Astrocyte (in vitro differentiated cells and primary cell): ENCODE results near the gene NCAPH2.

Source experiments
- CTCF ChIP-seq: IDR thresholded peaks from 2 replicates; pipeline ENCODE4 v1.5.1; 2011; ENCODE audit warnings: low read depth, mild to moderate bottlenecking, inconsistent platforms, low read length, moderate library complexity; ENCODE audit not compliant: insufficient read depth
- EZH2 ChIP-seq: IDR thresholded peaks from 2 replicates; pipeline ENCODE4 v1.6.1; 2012; ENCODE audit warnings: mild to moderate bottlenecking, low read length, inconsistent platforms; ENCODE audit not compliant: insufficient read depth

- TF ChIP-seq CTCF (no peak), EZH2 (no peak)
Measured at GRCh38 chr22:50518606-50519005, 10.6 kb downstream of the NCAPH2 start.
